K562 (cell line): Measurements from ENCODE around the gene IGF2R. TPM values are rescaled to one million over a fixed set of nuclear protein-coding genes. Genes with fewer than 3 reads are reported as not detected.

Source experiments
- AFF1 ChIP-seq, 2 experiments: fragments of 450-650 bp; IDR thresholded peaks; 2 replicates each; pipeline ENCODE4 v1.6.1; 2018; ENCODE audit warnings: mild to moderate bottlenecking in 2 of 2, low read depth in 1 of 2; ENCODE audit not compliant: partially characterized antibody in 2 of 2
- CBX3 ChIP-seq, 2 experiments: IDR thresholded peaks; 1 replicate in 1 of 2; 2 replicates in 1 of 2; pipeline ENCODE4 v1.6.1; 2012; ENCODE audit warnings: inconsistent platforms in 2 of 2, low read length in 2 of 2, borderline replicate concordance in 1 of 2, control low read depth in 1 of 2
- CREB3L1 ChIP-seq: fragments of 450-650 bp; IDR thresholded peaks from 2 replicates; pipeline ENCODE4 v1.6.1; 2014; ENCODE audit warnings: low read depth, mild to moderate bottlenecking, moderate library complexity, borderline replicate concordance
- FOXA3 ChIP-seq, 2 experiments: fragments of 450-650 bp in 1 of 2; sonication (generic) in 1 of 2; formaldehyde crosslinking; IDR thresholded peaks in 1 of 2; conservative IDR thresholded peaks in 1 of 2; 2 replicates each; pipeline versions ENCODE4 v1.4.0 to v1.8.0; 2020 to 2022; ENCODE audit warnings: mild to moderate bottlenecking in 2 of 2, missing genetic modification reagents in 1 of 2
- KLF10 ChIP-seq: fragments of 250-450 bp; sonication (Bioruptor Pico); IDR thresholded peaks from 2 replicates; pipeline ENCODE4 v1.6.1; 2021; ENCODE audit warnings: matching md5 sums
- NCOA1 ChIP-seq: fragments of 450-650 bp; IDR thresholded peaks from 2 replicates; pipeline ENCODE4 v1.6.1; 2016; ENCODE audit warnings: low read depth
- NR3C1 ChIP-seq: sonication (generic); formaldehyde crosslinking; IDR thresholded peaks from 2 replicates; pipeline ENCODE4 v1.8.1; 2022; ENCODE audit warnings: missing genetic modification reagents
- POLR2AphosphoS5 ChIP-seq: IDR thresholded peaks from 2 replicates; pipeline ENCODE4 v1.6.1; 2011; ENCODE audit warnings: mild to moderate bottlenecking, low read depth, low read length, moderate library complexity; ENCODE audit not compliant: control insufficient read depth, insufficient read depth
- POLR2G ChIP-seq: fragments of 200-400 bp; formaldehyde crosslinking; IDR thresholded peaks from 2 replicates; pipeline ENCODE4 v1.6.1; 2017; ENCODE audit warnings: low read depth, mild to moderate bottlenecking, antibody characterized with exemption, low read length, moderate library complexity
- POU5F1 ChIP-seq: fragments of 150-350 bp; IDR thresholded peaks from 2 replicates; pipeline ENCODE4 v1.6.1; 2014; ENCODE audit warnings: borderline replicate concordance, low read length, low read depth, mild to moderate bottlenecking; ENCODE audit not compliant: partially characterized antibody
- RREB1 ChIP-seq: fragments of 250-450 bp; sonication (Bioruptor Pico); IDR thresholded peaks from 2 replicates; pipeline ENCODE4 v1.4.0; 2020
- SMARCC2 ChIP-seq: fragments of 450-650 bp; IDR thresholded peaks from 2 replicates; pipeline ENCODE4 v1.6.1; 2017; ENCODE audit warnings: antibody characterized with exemption, moderate library complexity, mild to moderate bottlenecking, low read depth
- TCF7 ChIP-seq: sonication (generic); IDR thresholded peaks from 2 replicates; pipeline ENCODE4 v1.6.1; 2016; ENCODE audit warnings: antibody characterized with exemption, borderline replicate concordance
- TCF7L2 ChIP-seq: fragments of 150-350 bp; IDR thresholded peaks from 2 replicates; pipeline ENCODE4 v1.6.1; 2016; ENCODE audit warnings: low read depth, mild to moderate bottlenecking, low read length, moderate library complexity
- ZNF41 ChIP-seq: fragments of 250-450 bp; sonication (Bioruptor Pico); conservative IDR thresholded peaks from 2 replicates; pipeline ENCODE4 v1.4.0; 2020; ENCODE audit warnings: mild to moderate bottlenecking
- polyA plus RNA-seq, 8 experiments: library from polyadenylated mRNA; depleted of rRNA in 4 of 8; stranded (reverse) in 5 of 8; unstranded in 3 of 8; fragments of >200 nt; fragmentation: Nextera tagmentation in 2 of 8; fragmentation: Illumina TruSeq in 1 of 8; extraction: Ambion mirVana in 2 of 8; extraction: Trizol in 1 of 8; gene quantifications; 2 replicates each; pipeline versions ENCODE4 v1.2.1 to v1.2.3, GENCODE V29; 2011 to 2014; ENCODE audit warnings: inconsistent platforms in 1 of 8, missing spikeins in 1 of 8
- total RNA-seq, 7 experiments: library from RNA; depleted of rRNA in 6 of 7; stranded (reverse); fragments of >200 nt in 6 of 7; fragmentation: Illumina TruSeq in 2 of 7; extraction: Trizol in 2 of 7; gene quantifications; 2 replicates each; pipeline versions ENCODE4 v1.2.1 to v1.2.3, GENCODE V29; 2011 to 2021; ENCODE audit warnings: low replicate concordance in 1 of 7

The IGF2R gene
- total and polyA plus RNA-seq, 9 of the 15 experiments (the other 6 are each of a cell fraction or from before 2014, with no cell fraction given): 3.5 to 92.3 (median 34.5) TPM

- TF ChIP-seq RREB1 (CRISPR knock-in tag) (no peak), ZNF41 (CRISPR knock-in tag) (no peak), SMARCC2 (no peak), AFF1 (IDR thresholded peaks at IDR 0.05; ENCODE audit: low read depth in 1 of 2, partially characterized antibody in 2 of 2) (no peak), FOXA3 (CRISPR knock-in tag; conservative IDR thresholded peaks at IDR 0.05 in 1 of 2, IDR thresholded peaks at IDR 0.05 in 1 of 2) (peak in 1 of 2 experiments; percentile 88; a peak in 2 of 4 replicates), POLR2AphosphoS5 (no peak), TCF7 (no peak), NR3C1 (CRISPR knock-in tag) (no peak), TCF7L2 (no peak), POLR2G (peak; percentile 89), KLF10 (no peak), CREB3L1 (0 out of 2 replicates have a peak, but pooled peaks have one; percentile 24), POU5F1 (no peak), CBX3 (IDR thresholded peaks at IDR 0.05; ENCODE audit: borderline replicate concordance in 1 of 2, low read length in 2 of 2) (no peak), NCOA1 (no peak)
Observed at GRCh38 chr6:159969204-159969912, 476 bp downstream of the IGF2R start (continued).
